Left renal pelvis (tissue), 4 donors: Measurements from ENCODE around the gene FTSJ3. TPM values are rescaled to one million over a fixed set of nuclear protein-coding genes. Genes with fewer than 3 reads are reported as not detected.
A peak's percentile ranks its signal among the peaks of the same experiment; 100 is the strongest.
"Not testable (repeated sequence)": the region's sequence is repeated elsewhere in the genome, so short reads cannot be mapped to it uniquely, and the experiment has no call there.

Experiments
- DNase-seq, 4 donors: peaks; one replicate each; pipeline ENCODE4 v3.0.0-alpha.2; 2013; ENCODE audit warnings: low read depth in 4 of 4, low spot score in 3 of 4
- polyA plus RNA-seq, 4 donors: library from polyadenylated mRNA; unstranded; fragments of 120-200 nt; gene quantifications; one replicate each; pipeline ENCODE4 v1.2.1, GENCODE V29; 2013; ENCODE audit not compliant: insufficient read length in 4 of 4

The FTSJ3 gene, protein sequence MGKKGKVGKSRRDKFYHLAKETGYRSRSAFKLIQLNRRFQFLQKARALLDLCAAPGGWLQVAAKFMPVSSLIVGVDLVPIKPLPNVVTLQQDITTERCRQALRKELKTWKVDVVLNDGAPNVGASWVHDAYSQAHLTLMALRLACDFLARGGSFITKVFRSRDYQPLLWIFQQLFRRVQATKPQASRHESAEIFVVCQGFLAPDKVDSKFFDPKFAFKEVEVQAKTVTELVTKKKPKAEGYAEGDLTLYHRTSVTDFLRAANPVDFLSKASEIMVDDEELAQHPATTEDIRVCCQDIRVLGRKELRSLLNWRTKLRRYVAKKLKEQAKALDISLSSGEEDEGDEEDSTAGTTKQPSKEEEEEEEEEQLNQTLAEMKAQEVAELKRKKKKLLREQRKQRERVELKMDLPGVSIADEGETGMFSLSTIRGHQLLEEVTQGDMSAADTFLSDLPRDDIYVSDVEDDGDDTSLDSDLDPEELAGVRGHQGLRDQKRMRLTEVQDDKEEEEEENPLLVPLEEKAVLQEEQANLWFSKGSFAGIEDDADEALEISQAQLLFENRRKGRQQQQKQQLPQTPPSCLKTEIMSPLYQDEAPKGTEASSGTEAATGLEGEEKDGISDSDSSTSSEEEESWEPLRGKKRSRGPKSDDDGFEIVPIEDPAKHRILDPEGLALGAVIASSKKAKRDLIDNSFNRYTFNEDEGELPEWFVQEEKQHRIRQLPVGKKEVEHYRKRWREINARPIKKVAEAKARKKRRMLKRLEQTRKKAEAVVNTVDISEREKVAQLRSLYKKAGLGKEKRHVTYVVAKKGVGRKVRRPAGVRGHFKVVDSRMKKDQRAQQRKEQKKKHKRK
- 10 to 100 TPM; 40.5 to 83.2 (median 59.9) TPM for polyA plus RNA-seq

- peak; percentile 92 to 95 (median 92) for DNase-seq
Measured at GRCh38 chr17:63827002-63827800, at the start of gene FTSJ3, which contains the start of gene PSMC5. Gene FTSJ3 (minus strand): TSS chr17:63827663. CDS start chr17:63826902, 761 bp downstream. Gene PSMC5 (plus strand): TSS chr17:63827431. CDS start chr17:63827491, 60 bp downstream.

- not testable (repeated sequence) for DNase-seq
Measured at GRCh38 chr17:63874693-63875092, 47.2 kb upstream of the FTSJ3 start.

GRCh38 chr17:63874061-63874626, 46.7 kb upstream of the FTSJ3 start:
- not testable (repeated sequence) for DNase-seq

DNA sequence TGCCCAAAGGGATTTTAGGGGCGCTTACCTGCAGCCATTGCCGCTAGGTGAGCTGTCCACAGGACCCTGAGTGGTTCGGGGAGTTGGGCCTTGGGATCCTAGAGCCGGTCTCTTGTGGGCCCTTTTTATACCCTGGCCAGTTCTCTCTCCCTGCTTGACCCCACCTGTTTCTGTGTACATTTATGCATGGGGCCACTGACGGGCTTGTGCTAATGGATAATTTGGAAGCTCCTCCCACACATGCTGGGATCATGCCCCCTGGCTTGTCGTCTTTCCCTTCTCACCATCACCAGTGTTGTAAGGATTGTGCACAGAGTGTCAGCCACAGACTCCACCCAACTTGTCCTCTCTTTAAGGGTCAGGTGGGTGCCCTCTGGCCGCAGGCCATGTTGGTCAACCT, 46.1 kb upstream of the FTSJ3 start, which contains the start of gene CSH2:
Gene CSH2 (minus strand): TSS at position 101 of the 400 bp plus-strand sequence. CDS start 63 bp downstream, at position 38.
- DNase-seq: not testable (repeated sequence)

- not testable (repeated sequence) for DNase-seq
Measured at GRCh38 chr17:63871646-63872365, 44.3 kb upstream of the FTSJ3 start.

- not testable (repeated sequence) for DNase-seq
Measured at GRCh38 chr17:63870292-63870665, 42.8 kb upstream of the FTSJ3 start.

DNA sequence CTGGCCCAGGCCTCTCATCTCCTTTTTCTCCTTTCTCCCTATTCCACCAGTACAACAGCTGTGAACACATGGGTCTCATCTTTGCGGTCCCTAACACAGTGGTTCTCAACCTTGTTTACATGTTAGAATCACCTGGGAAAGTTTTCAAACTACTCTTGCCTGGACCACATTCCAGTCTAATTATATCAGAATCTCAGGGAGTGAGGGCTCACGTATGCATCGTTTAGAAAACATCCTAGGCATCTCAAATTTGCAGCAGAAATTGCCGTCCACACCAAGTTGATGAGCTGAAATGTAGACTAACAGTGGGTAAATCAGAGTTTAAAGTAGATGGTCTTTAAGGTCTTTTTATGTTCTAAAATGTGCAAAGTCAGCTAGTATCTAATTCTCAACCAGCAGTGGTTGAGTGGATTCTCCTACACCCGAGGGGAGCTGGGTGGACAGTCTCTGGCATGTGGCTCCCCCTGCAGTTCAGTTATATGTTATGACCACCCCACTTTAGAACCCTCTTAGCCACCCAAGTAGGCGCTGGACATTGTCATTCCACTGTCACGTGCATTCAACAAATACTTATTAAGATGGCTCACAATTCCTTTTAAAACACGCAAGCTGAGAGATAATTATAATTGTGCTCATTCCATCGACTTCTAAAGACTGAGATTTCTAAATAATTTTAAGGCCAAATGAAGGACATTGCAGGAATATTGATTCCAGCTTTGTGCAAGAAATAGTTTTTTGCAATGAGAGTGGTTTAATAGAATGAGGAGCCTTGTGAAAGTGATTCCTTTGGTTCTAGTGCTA, 42.2 kb upstream of the FTSJ3 start:
- not testable (repeated sequence) for DNase-seq

DNA sequence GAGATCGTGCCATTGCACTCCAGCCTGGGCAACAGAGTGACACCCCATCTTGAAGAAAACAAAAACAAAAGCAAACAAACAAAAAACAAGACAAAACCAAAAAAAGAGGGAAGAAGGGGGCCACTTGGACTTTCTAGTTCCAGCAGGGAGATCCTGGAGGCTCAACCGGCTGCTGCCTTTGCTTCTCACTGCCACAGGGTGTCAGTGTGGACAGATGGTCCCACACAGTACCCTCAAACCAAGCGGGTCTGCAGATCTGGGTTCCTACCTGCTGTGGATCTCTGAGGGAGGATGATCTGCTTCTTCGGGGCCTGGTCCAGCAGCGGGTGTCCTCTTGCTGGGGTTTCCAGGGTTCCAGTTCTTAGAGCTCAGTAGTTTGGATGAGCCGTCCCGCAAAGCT, 39.2 kb upstream of the FTSJ3 start:
- not testable (repeated sequence) for DNase-seq

GRCh38 chr17:63859257-63859656, 31.8 kb upstream of the FTSJ3 start:
- DNase-seq: no peak

DNA sequence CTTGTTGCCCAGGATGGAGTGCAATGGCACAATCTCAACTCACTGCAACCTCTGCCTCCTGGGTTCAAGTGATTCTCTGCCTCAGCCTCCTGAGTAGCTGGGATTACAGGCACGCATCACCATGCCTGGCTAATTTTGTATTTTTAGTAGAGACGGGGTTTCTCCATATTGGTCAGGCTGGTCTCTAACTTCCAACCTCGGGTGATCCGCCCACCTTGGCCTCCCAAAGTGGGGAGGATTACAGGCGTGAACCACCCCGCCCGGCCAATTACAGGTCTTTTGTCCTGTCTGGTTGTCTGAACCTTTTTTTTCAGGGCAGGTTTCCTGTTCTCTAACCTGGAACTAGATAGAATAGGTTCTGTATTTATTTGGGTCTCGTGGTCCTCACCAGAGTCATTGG, 29.0 kb upstream of the FTSJ3 start:
- DNase-seq: not testable (repeated sequence)

DNA sequence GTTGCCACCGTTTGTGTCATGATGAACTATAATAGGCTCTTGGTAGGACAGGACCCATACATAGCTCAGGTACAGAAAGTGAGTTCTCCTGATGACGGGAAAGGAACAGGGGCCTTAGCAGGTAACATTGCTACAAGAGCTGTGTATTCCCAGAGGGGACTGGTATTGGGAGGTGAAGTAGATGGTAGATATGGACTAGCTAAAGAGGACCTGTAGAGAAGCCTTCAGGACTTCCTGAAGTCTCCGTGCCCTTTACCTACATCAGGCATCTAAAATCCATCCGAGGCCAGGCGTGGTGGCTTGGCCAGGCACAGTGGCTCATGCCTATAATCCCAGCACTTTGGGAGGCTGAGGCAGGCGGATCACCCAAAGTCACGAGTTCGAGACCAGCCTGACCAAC, 27.7 kb upstream of the FTSJ3 start:
- DNase-seq: no peak

- DNase-seq: no peak
Measured at GRCh38 chr17:63854709-63855108, 27.2 kb upstream of the FTSJ3 start.

- no peak for DNase-seq
Measured at GRCh38 chr17:63853260-63853659, 25.8 kb upstream of the FTSJ3 start.

GRCh38 chr17:63850401-63850800, 22.9 kb upstream of the FTSJ3 start:
- DNase-seq: no peak

DNA sequence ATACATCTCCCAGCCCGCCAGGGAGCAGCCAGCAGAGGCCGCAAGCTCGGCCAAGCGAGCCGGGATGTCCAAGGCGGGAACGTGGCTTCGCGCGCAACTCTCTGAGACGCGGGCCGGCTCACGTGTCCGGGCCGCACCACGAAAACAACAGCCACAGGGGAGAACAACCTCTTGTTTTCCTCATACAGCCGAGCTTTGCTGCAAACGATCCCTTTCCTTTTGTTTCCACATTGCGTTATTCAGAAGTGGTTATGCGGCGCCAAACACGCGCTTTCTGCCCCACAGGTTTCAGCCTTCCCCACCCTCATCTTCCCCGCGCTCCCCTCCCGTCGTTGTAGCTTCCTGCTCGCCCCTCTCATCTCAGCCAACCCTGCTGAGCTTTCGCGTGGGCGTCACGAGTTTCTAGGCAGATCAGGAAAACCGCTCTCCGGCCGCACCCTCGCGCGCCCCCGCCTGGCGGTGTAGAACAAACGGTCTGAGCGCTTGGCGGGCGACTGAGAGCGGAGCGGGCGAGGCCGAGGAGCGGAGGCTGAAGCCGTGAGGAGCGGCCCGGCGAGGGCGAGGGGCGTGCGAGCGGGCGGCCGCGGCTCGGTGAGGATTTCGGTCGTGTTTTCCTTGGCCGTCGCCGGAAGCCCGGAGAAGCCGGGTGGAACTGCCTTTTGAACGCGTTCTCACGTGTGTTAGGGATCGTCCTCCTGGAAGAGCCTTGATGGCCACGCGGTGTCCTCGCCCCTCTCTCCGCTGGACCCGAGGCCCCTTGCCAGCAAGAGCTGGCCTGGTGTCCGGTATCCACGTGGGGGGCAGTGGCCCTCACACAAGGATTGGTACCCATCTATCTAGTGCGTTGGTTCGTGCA, 21.6 kb upstream of the FTSJ3 start:
- peak in 2 of 4 donors; percentile 63 to 71 for DNase-seq

DNA sequence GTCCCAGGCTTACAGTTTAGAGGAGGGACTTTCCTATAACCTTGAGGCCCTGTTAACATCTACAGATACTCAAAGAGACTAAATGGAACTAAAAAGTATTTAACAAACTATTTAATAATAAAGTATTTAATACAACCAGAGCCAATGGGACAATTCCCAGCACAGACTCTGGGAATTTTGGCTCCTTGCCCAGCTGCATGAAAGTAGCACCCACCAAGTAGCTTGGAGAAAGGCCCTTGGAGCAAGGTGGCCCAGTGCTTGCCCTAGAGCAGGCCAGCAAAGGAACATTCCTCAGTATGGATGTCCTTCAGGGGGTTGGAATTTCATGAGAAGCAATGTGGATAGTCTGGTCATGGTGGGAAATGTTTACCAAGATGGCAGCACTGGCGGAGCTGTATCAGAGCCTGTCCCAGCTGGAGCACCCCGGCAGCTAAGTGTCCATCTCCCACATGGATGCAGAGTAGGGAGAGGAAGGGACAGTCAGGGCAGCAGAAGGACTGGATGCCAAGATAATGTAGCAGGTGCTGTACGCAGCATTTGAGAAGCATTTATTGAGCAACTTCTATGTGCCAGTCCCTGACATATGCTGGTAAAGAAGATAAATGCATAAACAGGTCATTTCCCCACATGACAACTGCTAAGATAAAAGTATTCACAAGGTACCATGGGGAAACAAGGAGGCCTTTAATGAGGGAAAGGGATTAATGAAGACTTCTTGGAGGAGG, 20.2 kb upstream of the FTSJ3 start:
- no peak for DNase-seq

GRCh38 chr17:63845509-63845908, 18.0 kb upstream of the FTSJ3 start:
- no peak for DNase-seq
